NK-92 treated with Interleukin-12 subunit alpha and Interleukin-12 subunit beta, amount 100 ng/mL, for 24 hours (cell line): ENCODE results near the gene SLC17A6.

ENCODE experiments used
- DNase-seq: peaks from one replicate; lab custom pipeline; 2025; lab: John Stamatoyannopoulos, UW

SLC17A6 gene

GRCh38 chr11:22337596-22338485, at the start of gene SLC17A6:
Gene SLC17A6, plus strand, starts transcription at chr11:22338381. Its CDS starts 153 bp downstream, at chr11:22338534.
- DNase-seq = no peak

GRCh38 chr11:22302368-22302767, 35.8 kb upstream of the SLC17A6 start:
- DNase-seq = no peak

GRCh38 chr11:22304337-22304961, 33.7 kb upstream of the SLC17A6 start:
- no peak for DNase-seq

GRCh38 chr11:22317656-22318055, 20.5 kb upstream of the SLC17A6 start:
- no peak for DNase-seq

- DNase-seq = no peak
Measured at GRCh38 chr11:22331771-22332170, 6.4 kb upstream of the SLC17A6 start.

- DNase-seq = no peak
Measured at GRCh38 chr11:22336587-22336986, 1.6 kb upstream of the SLC17A6 start.

GRCh38 chr11:22339611-22340010, 1.4 kb downstream of the SLC17A6 start:
- no peak for DNase-seq

GRCh38 chr11:22340235-22340634, 2.1 kb downstream of the SLC17A6 start:
- DNase-seq = no peak

- no peak for DNase-seq
Measured at GRCh38 chr11:22340701-22341587, 2.8 kb downstream of the SLC17A6 start.

GRCh38 chr11:22341588-22341931, 3.4 kb downstream of the SLC17A6 start:
- DNase-seq = no peak

- no peak for DNase-seq
Measured at GRCh38 chr11:22342211-22343031, 4.2 kb downstream of the SLC17A6 start.

- no peak for DNase-seq
Measured at GRCh38 chr11:22343032-22343324, 4.8 kb downstream of the SLC17A6 start.

GRCh38 chr11:22343371-22344032, 5.3 kb downstream of the SLC17A6 start:
- DNase-seq = no peak

- no peak for DNase-seq
Measured at GRCh38 chr11:22344081-22344480, 5.9 kb downstream of the SLC17A6 start.

- no peak for DNase-seq
Measured at GRCh38 chr11:22346282-22346681, 8.1 kb downstream of the SLC17A6 start.

GRCh38 chr11:22347857-22348487, 9.8 kb downstream of the SLC17A6 start:
- no peak for DNase-seq

GRCh38 chr11:22349491-22349890, 11.3 kb downstream of the SLC17A6 start:
- no peak for DNase-seq

- no peak for DNase-seq
Measured at GRCh38 chr11:22359295-22359694, 21.1 kb downstream of the SLC17A6 start.

GRCh38 chr11:22371160-22371559, 33.0 kb downstream of the SLC17A6 start:
- no peak for DNase-seq

- no peak for DNase-seq
Measured at GRCh38 chr11:22387126-22387525, 48.9 kb downstream of the SLC17A6 start.
